ENCODE data around the gene SYT6. TPM values are rescaled to one million over a fixed set of nuclear protein-coding genes. Genes with fewer than 3 reads are reported as not detected.

SYT6 gene
- total RNA-seq, 2 experiments from 2014 or later, result not detected

DNA sequence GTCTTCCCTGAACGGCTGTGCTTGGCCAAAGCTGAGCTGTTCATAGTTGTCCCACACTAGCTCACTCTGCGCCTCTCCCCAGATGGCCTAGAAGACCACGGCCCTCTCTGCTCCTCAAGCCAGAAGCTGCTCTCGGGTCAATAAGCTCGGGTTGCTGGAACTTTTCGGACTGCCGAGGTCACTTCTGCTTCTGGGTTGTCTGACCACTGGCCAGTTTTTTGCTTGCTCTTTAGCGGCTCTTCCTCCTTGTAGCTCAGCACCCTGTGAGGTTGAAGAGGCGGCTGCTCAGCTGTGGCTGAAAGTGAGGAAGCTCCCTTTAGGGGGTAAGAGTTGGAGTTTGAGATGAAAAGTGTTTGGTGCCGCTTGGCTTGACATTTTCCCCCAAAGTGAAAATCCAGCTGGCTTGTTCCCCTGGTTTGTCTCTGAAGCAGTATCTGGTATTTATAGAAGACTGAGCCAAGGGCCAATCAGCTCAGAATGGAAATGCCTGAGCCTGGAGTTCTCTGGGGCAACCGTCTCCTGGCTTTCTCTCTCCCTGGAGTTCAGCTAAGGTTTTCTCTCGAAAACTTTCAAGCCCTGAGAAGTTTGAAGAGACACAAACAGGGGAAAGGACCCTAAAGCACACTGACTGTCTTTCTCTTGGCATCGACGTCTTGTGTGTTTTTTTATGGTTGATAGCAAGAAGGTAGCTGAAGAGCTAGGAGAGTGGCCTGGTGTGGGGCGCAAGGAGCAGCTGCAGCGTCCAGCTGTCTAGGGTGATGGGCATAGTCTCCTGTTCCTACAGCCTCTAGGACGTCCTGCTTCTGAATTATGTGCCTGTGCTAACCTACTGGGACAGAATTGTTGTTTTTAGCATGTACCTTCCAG lies 72.0 kb downstream of the SYT6 start:
- H3K36me3 ChIP-seq (ENCODE audit: insufficient read depth, low read length), result no peaks in the 10 kb centered on the region
- H3K9me2 ChIP-seq (ENCODE audit: insufficient read depth, low read length), result no peaks in the 10 kb centered on the region
- no peak overlapping the region for H3K4me2 ChIP-seq (ENCODE audit: low read length)
- H3K4me1 ChIP-seq (ENCODE audit: insufficient read depth, low read length, poor library complexity, severe bottlenecking), result no peaks in the 10 kb centered on the region
- H4K20me1 ChIP-seq (ENCODE audit: insufficient read depth, low read length), result no peaks in the 10 kb centered on the region
- H3K27ac ChIP-seq (ENCODE audit: low read depth, low read length, poor library complexity, severe bottlenecking), result no peak overlapping the region
- H2AFZ ChIP-seq (ENCODE audit: low read length), result no peak overlapping the region
- H3K79me2 ChIP-seq (ENCODE audit: insufficient read depth, low read depth, low read length), result no peaks in the 10 kb centered on the region
- intact Hi-C loops (cut with micrococcal nuclease; ENCODE audit: unreplicated experiment), result no loop called here
- no peak overlapping the region for H3K4me3 ChIP-seq (ENCODE audit: low read depth, low read length, poor library complexity, severe bottlenecking)
- no peak for DNase-seq (ENCODE audit: low spot score)
- CTCF ChIA-PET (ENCODE audit: unreplicated experiment), result no interaction called here
- no TSS peak for BruUV-seq (replicated peaks)
- H3K9me3 ChIP-seq (ENCODE audit: low read length), result no peaks in the 10 kb centered on the region
- POLR2A ChIA-PET, result interaction anchor here (0.6 kb wide), 1 partner anchor 1049 kb away, joined by 3 read pairs; no protein-coding TSS in a partner anchor
- no peak for TF ChIP-seq EZH2phosphoT487 (IDR thresholded peaks at IDR 0.05; ENCODE audit: borderline replicate concordance, low read depth, low read length)
- TF ChIP-seq, protein P1, sequence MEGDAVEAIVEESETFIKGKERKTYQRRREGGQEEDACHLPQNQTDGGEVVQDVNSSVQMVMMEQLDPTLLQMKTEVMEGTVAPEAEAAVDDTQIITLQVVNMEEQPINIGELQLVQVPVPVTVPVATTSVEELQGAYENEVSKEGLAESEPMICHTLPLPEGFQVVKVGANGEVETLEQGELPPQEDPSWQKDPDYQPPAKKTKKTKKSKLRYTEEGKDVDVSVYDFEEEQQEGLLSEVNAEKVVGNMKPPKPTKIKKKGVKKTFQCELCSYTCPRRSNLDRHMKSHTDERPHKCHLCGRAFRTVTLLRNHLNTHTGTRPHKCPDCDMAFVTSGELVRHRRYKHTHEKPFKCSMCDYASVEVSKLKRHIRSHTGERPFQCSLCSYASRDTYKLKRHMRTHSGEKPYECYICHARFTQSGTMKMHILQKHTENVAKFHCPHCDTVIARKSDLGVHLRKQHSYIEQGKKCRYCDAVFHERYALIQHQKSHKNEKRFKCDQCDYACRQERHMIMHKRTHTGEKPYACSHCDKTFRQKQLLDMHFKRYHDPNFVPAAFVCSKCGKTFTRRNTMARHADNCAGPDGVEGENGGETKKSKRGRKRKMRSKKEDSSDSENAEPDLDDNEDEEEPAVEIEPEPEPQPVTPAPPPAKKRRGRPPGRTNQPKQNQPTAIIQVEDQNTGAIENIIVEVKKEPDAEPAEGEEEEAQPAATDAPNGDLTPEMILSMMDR (conservative IDR thresholded peaks at IDR 0.05; ENCODE audit: low read length), result no peak

DNA sequence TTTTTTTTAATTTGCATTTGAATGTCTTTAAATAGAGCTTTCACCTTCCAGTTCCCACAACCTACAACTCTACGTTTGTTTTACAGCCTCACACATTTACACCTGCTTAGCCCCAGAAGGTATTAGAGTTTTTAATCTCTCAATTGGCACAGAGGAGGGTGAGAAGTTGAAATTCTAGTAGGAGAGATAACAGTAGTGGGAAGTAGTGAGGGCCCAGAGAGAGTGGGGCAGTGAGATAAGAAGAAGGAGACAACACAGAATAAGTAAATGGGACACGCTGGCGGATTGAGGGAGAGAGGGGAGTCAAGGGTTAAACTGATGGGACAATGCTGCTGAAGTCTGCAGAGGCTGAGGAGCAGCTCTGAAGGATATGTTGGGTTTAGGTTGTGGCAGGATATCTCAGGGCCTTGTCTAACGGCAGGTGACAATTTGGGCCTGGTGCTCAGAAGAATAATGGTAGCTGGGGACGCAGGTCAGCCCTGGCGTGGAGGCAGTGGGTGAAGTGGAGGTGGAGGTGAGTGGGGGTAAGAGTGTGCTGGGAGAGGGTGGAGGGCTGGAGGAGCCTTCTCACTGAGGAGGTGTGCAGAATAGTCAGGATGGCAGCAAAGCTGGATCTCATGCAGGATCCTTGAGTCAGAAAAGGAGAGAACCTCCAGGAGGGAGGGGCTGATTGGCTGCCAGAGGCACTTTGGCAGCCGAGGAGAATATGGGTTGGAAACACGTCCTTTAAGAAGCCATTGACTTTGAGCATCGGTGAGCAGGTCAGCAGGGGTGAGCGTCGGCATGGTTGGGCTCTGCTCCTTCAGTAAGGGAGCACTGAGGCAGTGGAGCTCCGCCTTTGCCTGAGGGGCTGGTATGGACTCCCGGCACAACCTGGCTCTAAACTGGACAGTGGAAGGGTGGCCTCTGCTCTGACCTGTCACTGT lies 72.9 kb downstream of the SYT6 start:
- H3K4me2 ChIP-seq (ENCODE audit: low read length), result no peak overlapping the region
- H4K20me1 ChIP-seq (ENCODE audit: insufficient read depth, low read length), result no peaks in the 10 kb centered on the region
- H2AFZ ChIP-seq (ENCODE audit: low read length), result no peak overlapping the region
- H3K27ac ChIP-seq (ENCODE audit: low read depth, low read length, poor library complexity, severe bottlenecking), result no peak overlapping the region
- no TSS peak for BruUV-seq (replicated peaks)
- ChIA-PET CTCF (ENCODE audit: unreplicated experiment) (no interaction called here), POLR2A (no interaction called here)
- H3K79me2 ChIP-seq (ENCODE audit: insufficient read depth, low read depth, low read length), result no peaks in the 10 kb centered on the region
- no peak for TF ChIP-seq EZH2phosphoT487 (IDR thresholded peaks at IDR 0.05; ENCODE audit: borderline replicate concordance, low read depth, low read length)
- TF ChIP-seq, protein P1 (conservative IDR thresholded peaks at IDR 0.05; ENCODE audit: low read length), result no peak
- no peak for DNase-seq (ENCODE audit: low spot score)
- H3K4me1 ChIP-seq (ENCODE audit: insufficient read depth, low read length, poor library complexity, severe bottlenecking), result no peaks in the 10 kb centered on the region
- no peaks in the 10 kb centered on the region for H3K36me3 ChIP-seq (ENCODE audit: insufficient read depth, low read length)
- H3K4me3 ChIP-seq (ENCODE audit: low read depth, low read length, poor library complexity, severe bottlenecking), result no peak overlapping the region
- intact Hi-C loops (cut with micrococcal nuclease; ENCODE audit: unreplicated experiment), result no loop called here
- no peaks in the 10 kb centered on the region for H3K9me3 ChIP-seq (ENCODE audit: low read length)
- H3K9me2 ChIP-seq (ENCODE audit: insufficient read depth, low read length), result no peaks in the 10 kb centered on the region

Measured in OCI-LY7 (cell line).